Epithelial cell of proximal tubule (primary cell): ENCODE data around the gene POLR1G. TPM values are rescaled to one million over a fixed set of nuclear protein-coding genes. Genes with fewer than 3 reads are reported as not detected.

Source experiments
- DNase-seq: peaks from one replicate; pipeline ENCODE4 v3.0.0-alpha.2; 2011; ENCODE audit warnings: low read depth
- H3K4me3 ChIP-seq: 2 replicates; pipeline ENCODE4 v1.5.1; 2011; ENCODE audit warnings: low read depth, mild to moderate bottlenecking, low read length
- total RNA-seq: library from RNA; depleted of rRNA; stranded (reverse); fragments of >200 nt; gene quantifications from 2 replicates; pipeline ENCODE4 v1.2.3, GENCODE V29; 2015
- TF ChIP-seq, protein P1 (sequence below): conservative IDR thresholded peaks from 2 replicates; pipeline ENCODE4 v1.5.1; 2012; ENCODE audit warnings: low read depth, mild to moderate bottlenecking, low read length

The POLR1G gene
- total RNA-seq, 1 donor from 2014 or later = 14.5 TPM

DNA sequence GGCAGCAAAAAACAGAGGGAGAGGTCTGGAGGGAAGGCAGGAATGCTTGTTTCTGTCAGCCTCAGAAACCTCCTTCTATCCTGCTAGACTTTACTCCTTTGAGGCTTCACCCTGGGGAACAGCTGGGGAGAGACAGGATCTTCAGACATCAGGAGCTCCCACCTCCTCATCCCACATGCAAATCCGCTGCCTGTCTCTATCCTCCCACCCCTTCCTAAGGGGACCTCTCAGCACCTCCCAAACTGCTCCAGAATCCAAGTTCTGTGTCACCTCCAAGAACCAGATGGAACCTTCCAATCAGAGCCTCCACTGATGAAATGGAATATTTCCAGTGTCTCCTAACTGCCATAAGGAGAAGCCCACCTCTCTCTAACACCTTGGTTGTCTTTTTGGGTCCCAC lies 26.3 kb upstream of the POLR1G start:
- no peak for DNase-seq
- TF ChIP-seq, protein P1, sequence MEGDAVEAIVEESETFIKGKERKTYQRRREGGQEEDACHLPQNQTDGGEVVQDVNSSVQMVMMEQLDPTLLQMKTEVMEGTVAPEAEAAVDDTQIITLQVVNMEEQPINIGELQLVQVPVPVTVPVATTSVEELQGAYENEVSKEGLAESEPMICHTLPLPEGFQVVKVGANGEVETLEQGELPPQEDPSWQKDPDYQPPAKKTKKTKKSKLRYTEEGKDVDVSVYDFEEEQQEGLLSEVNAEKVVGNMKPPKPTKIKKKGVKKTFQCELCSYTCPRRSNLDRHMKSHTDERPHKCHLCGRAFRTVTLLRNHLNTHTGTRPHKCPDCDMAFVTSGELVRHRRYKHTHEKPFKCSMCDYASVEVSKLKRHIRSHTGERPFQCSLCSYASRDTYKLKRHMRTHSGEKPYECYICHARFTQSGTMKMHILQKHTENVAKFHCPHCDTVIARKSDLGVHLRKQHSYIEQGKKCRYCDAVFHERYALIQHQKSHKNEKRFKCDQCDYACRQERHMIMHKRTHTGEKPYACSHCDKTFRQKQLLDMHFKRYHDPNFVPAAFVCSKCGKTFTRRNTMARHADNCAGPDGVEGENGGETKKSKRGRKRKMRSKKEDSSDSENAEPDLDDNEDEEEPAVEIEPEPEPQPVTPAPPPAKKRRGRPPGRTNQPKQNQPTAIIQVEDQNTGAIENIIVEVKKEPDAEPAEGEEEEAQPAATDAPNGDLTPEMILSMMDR = no peak

DNA sequence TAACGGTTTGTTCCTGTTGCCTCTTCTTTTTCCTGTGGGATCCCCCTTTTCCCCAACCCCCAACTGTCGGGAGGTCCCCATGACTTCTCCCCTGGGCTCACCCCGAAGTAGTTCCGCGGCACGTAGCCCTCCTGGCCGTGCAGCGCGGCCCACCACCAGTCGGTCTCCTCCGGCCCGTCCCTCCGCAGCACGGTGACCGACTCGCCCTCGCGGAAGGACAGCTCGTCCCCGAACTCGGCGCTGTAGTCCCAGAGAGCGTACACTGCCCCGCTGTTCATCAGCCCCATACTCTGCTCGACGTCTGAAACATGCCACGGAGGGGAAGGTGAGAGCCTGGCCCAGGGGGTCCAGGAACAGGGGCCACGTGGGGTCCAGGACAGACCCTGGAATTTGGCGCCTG lies 24.0 kb upstream of the POLR1G start:
- TF ChIP-seq, protein P1 = no peak
- no peak overlapping the region for H3K4me3 ChIP-seq
- DNase-seq = no peak

More for the DNA sequence above, 26.3 kb upstream of the POLR1G start:
- H3K4me3 ChIP-seq = no peak overlapping the region

DNA sequence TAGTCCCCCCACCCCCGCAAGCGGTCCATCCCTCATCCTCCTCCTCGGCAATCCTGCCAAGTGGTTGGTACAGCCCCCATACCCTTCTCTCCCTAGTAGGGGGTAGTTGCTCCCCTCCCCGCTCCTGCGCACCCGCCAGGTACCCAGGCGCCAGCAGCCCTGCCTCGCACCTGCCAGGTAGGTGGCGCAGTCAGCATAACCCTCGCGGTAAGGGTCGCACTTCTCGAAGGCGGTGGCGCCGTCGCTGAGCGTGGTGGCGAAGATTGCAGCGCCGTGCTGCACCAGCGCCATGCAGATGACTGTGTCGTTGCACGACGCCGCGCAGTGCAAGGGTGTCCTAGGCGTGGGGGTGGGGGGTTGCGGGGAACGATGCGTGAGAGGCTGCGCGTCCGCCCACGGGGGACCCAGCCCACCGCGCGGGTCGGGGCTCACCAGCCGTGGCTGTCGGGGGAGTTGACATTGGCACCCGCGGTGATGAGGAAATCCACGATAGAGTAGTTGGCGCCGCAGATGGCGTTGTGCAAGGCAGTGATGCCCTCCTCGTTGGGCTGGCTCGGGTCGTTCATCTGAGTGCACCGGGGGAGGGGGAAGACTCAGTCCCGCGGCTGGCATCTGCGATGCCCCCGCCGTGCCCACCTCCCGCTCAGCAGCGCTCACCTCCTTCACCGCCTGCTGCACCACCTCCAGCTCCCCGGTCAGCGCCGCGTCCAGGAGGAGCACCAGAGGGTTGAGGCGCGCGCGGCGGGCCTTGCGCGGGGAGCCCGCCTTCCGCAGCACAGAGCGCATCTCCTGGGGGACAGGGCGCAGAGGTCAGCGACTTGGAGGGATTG lies 20.8 kb upstream of the POLR1G start:
- DNase-seq = no peak
- no peak overlapping the region for H3K4me3 ChIP-seq
- TF ChIP-seq, protein P1 = no peak

DNA sequence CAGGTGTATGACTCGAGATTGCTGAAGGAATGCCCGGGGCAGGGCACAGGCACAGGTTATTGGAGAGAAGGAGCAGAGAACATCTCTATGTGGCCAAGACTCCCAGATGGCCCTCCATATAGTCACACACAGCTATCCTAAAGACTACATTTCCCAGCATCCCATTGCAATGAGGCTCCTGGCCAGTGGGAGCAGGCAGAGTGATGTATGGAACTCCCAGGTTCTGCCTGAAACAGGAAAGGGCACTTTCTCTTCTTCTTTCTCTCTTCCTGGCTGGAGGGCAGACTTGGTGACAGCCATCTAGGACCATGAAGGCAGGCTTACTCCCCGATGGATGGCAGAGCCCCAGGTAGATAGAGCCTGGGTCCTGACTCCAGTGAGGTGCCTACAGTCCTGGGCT lies 15.1 kb upstream of the POLR1G start:
- H3K4me3 ChIP-seq = no peak overlapping the region
- TF ChIP-seq, protein P1 = no peak
- DNase-seq = no peak

DNA sequence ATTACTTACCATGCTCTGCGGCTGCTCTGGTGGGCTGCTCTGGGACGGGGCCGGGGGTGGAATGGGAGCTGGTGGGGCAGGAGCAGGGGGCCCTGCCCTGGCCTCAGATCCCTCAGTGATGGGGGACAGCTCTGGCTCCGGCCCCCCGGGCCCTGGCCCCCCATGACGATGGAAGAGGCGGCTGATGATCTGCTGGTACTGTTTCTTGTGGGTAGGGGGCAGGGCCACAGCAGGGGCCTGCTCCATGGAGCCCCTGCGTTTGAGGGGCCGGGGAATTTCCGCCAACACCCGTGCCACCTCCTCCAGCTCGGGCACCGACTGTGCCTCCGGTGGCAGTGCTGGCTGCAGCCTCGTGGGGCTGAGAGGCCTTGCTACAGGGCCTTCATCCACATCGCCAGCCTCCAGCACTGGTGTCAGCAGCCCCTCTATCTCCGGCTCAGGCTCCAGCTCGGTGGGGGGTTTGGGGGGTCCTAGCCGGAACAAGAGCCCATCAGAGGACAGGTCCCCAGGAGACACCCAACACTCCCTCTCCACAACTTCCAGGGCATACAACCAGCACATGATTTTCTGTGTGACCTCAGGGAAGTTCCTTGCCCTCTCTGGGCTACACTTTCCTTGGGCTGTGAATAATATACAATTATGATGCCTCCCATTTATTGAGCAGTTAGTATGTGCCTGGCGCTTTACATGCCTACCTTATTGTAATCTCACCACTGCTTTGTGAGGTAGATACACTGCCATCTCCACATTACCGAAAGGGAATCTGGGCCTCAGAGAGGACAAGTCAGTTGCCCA lies 14.4 kb upstream of the POLR1G start:
- no peak overlapping the region for H3K4me3 ChIP-seq
- no peak for DNase-seq
- TF ChIP-seq, protein P1 = no peak

DNA sequence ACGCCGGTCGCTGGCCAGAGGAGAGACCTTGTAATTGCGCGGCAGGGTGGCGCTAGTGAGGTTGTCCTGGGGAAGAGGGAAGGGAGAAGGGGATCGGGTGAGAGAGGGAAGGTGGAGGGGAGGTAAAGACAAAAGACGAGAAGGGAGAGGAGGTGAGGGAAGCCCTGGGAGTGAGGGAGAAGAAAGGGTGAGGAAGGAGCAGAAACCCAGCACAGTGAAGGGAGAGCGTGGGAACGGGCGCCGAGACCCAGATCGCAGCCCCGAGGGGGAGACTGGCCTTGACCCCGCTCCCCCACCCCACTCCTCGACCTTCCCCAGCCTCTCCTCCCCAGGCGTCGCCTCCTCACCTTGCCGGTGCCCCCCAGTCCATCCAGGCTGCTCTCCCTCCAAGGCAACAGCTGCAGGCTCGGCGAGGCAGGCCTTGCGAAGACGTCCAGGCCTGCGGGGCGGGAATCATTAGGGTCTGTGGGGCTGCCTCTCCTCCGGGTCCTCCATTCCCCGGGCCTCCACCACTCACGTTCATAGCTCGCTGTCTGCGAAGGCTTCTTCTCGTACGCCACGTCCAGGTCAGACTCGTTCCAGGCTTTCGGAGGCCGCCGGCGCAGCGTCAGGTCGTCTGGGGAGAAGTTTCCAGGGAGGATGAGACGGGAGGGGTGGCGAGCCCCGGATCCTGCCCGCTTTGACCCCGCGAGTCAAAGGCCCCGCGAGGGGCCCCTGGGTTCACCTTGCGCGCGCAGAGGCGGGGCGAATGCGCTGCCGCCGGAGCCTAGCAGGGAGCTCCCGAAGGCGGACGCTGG lies 10.4 kb upstream of the POLR1G start:
- TF ChIP-seq, protein P1 = no peak
- no peak for DNase-seq
- H3K4me3 ChIP-seq = no peak overlapping the region
